Activated gamma-delta T cell treated with anti-CD3 and anti-CD28 coated beads, Interleukin-2, amount 50 U/mL, for 16 hours (primary cell): ENCODE data around the gene ARHGAP22.
"Not testable (repeated sequence)": the region's sequence is repeated elsewhere in the genome, so short reads cannot be mapped to it uniquely, and the experiment has no call there.

Source experiments
- DNase-seq: peaks from one replicate; pipeline ENCODE4 v3.0.0-alpha.2; 2020; ENCODE audit warnings: low read depth

ARHGAP22 gene

GRCh38 chr10:48450233-48450740, 154.6 kb downstream of the ARHGAP22 start:
- no peak for DNase-seq

GRCh38 chr10:48449501-48450232, 155.2 kb downstream of the ARHGAP22 start:
- no peak for DNase-seq

- no peak for DNase-seq
Measured at GRCh38 chr10:48448796-48449195, 156.1 kb downstream of the ARHGAP22 start.

- no peak for DNase-seq
Measured at GRCh38 chr10:48447356-48448215, 157.3 kb downstream of the ARHGAP22 start.

GRCh38 chr10:48446785-48447184, 158.1 kb downstream of the ARHGAP22 start:
- no peak for DNase-seq

- DNase-seq = no peak
Measured at GRCh38 chr10:48445932-48446331, 158.9 kb downstream of the ARHGAP22 start.

GRCh38 chr10:48444861-48445841, 159.7 kb downstream of the ARHGAP22 start:
- DNase-seq = no peak

GRCh38 chr10:48444266-48444665, 160.6 kb downstream of the ARHGAP22 start:
- no peak for DNase-seq

GRCh38 chr10:48442809-48443177, 162.1 kb downstream of the ARHGAP22 start:
- DNase-seq = no peak

- DNase-seq = no peak
Measured at GRCh38 chr10:48442090-48442808, 162.6 kb downstream of the ARHGAP22 start.

GRCh38 chr10:48440771-48441170, 164.1 kb downstream of the ARHGAP22 start:
- DNase-seq = no peak

GRCh38 chr10:48439581-48440041, 165.3 kb downstream of the ARHGAP22 start:
- no peak for DNase-seq

- no peak for DNase-seq
Measured at GRCh38 chr10:48439031-48439430, 165.8 kb downstream of the ARHGAP22 start.

GRCh38 chr10:48437546-48437945, 167.3 kb downstream of the ARHGAP22 start:
- no peak for DNase-seq

- no peak for DNase-seq
Measured at GRCh38 chr10:48431871-48432270, 173.0 kb downstream of the ARHGAP22 start.

GRCh38 chr10:48430402-48430993, 174.4 kb downstream of the ARHGAP22 start:
- no peak for DNase-seq

- no peak for DNase-seq
Measured at GRCh38 chr10:48429309-48429708, 175.6 kb downstream of the ARHGAP22 start.

GRCh38 chr10:48428896-48429295, 176.0 kb downstream of the ARHGAP22 start:
- no peak for DNase-seq

- no peak for DNase-seq
Measured at GRCh38 chr10:48423884-48424283, 181.0 kb downstream of the ARHGAP22 start.

GRCh38 chr10:48421862-48422261, 183.0 kb downstream of the ARHGAP22 start:
- DNase-seq = not testable (repeated sequence)

GRCh38 chr10:48419714-48420113, 185.2 kb downstream of the ARHGAP22 start:
- DNase-seq = no peak
